Measurements from ENCODE around the gene GPD1L. TPM values are rescaled to one million over a fixed set of nuclear protein-coding genes. Genes with fewer than 3 reads are reported as not detected.

Gene GPD1L
- polyA plus RNA-seq, 1 donor (not counting 4 experiments of a cell fraction or from before 2014, with no cell fraction given): 4.5 TPM

- H3K27me3 ChIP-seq (ENCODE audit: control insufficient read depth, extremely low read depth, insufficient read depth, low read length): no peaks in the 10 kb centered on the region
- H3K9ac ChIP-seq (ENCODE audit: control insufficient read depth, extremely low read depth, insufficient read depth, low read length): no peak overlapping the region
- DNase-seq (ENCODE audit: low read depth, low spot score) (no peak), FAIRE-seq (no peak)
- no peaks in the 10 kb centered on the region for H3K36me3 ChIP-seq (ENCODE audit: control insufficient read depth in 2 of 2, extremely low read depth in 1 of 2, insufficient read depth in 2 of 2, low read length in 2 of 2)
- no peaks in the 10 kb centered on the region for H3K4me1 ChIP-seq (ENCODE audit: control insufficient read depth, extremely low read depth, insufficient read depth, low read length)
- H3K9me3 ChIP-seq (ENCODE audit: control insufficient read depth, low read depth, low read length): no peaks in the 10 kb centered on the region
- no peaks in the 10 kb centered on the region for H3K9me1 ChIP-seq (ENCODE audit: control insufficient read depth, extremely low read depth, insufficient read depth, low read length)
- dilution Hi-C loops (cut with MboI; ENCODE audit: extremely low pct_ligation_motif_present, low sequenced_read_pairs): no loop called here
- no peak overlapping the region for H2AFZ ChIP-seq (ENCODE audit: control insufficient read depth, low read length)
- H3K79me2 ChIP-seq (ENCODE audit: control insufficient read depth, insufficient read depth, low read length): no peaks in the 10 kb centered on the region
- no peaks in the 10 kb centered on the region for H4K20me1 ChIP-seq (ENCODE audit: control insufficient read depth, extremely low read depth, insufficient read depth, low read length)
- TF ChIP-seq, protein P1, sequence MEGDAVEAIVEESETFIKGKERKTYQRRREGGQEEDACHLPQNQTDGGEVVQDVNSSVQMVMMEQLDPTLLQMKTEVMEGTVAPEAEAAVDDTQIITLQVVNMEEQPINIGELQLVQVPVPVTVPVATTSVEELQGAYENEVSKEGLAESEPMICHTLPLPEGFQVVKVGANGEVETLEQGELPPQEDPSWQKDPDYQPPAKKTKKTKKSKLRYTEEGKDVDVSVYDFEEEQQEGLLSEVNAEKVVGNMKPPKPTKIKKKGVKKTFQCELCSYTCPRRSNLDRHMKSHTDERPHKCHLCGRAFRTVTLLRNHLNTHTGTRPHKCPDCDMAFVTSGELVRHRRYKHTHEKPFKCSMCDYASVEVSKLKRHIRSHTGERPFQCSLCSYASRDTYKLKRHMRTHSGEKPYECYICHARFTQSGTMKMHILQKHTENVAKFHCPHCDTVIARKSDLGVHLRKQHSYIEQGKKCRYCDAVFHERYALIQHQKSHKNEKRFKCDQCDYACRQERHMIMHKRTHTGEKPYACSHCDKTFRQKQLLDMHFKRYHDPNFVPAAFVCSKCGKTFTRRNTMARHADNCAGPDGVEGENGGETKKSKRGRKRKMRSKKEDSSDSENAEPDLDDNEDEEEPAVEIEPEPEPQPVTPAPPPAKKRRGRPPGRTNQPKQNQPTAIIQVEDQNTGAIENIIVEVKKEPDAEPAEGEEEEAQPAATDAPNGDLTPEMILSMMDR (optimal IDR thresholded peaks at IDR 0.05 in 1 of 3, IDR thresholded peaks at IDR 0.05 in 1 of 3, conservative IDR thresholded peaks at IDR 0.05 in 1 of 3; ENCODE audit: extremely low read depth in 1 of 3, insufficient read depth in 2 of 3, low read length in 3 of 3): no peak
- no peak for TF ChIP-seq EZH2 (IDR thresholded peaks at IDR 0.05; ENCODE audit: low read length)
- no peak overlapping the region for H3K27ac ChIP-seq (ENCODE audit: control insufficient read depth, insufficient read depth, low read length)
- no peak overlapping the region for H3K4me3 ChIP-seq (ENCODE audit: control insufficient read depth in 2 of 3, extremely low read depth in 1 of 3, insufficient read depth in 2 of 3, low read depth in 1 of 3, low read length in 3 of 3)
- H3K4me2 ChIP-seq (ENCODE audit: control insufficient read depth, extremely low read depth, insufficient read depth, low read depth, low read length): no peak overlapping the region
Measured at GRCh38 chr3:32165442-32165841, 59.0 kb downstream of the GPD1L start.

- H3K27ac ChIP-seq (ENCODE audit: control insufficient read depth, insufficient read depth, low read length): no peak overlapping the region
- dilution Hi-C loops (cut with MboI; ENCODE audit: extremely low pct_ligation_motif_present, low sequenced_read_pairs): no loop called here
- H4K20me1 ChIP-seq (ENCODE audit: control insufficient read depth, extremely low read depth, insufficient read depth, low read length): no peaks in the 10 kb centered on the region
- no peaks in the 10 kb centered on the region for H3K9me3 ChIP-seq (ENCODE audit: control insufficient read depth, low read depth, low read length)
- FAIRE-seq: no peak
- no peaks in the 10 kb centered on the region for H3K79me2 ChIP-seq (ENCODE audit: control insufficient read depth, insufficient read depth, low read length)
- TF ChIP-seq EZH2 (IDR thresholded peaks at IDR 0.05; ENCODE audit: low read length): no peak
- no peaks in the 10 kb centered on the region for H3K9me1 ChIP-seq (ENCODE audit: control insufficient read depth, extremely low read depth, insufficient read depth, low read length)
- H2AFZ ChIP-seq (ENCODE audit: control insufficient read depth, low read length): no peak overlapping the region
- no peaks in the 10 kb centered on the region for H3K4me1 ChIP-seq (ENCODE audit: control insufficient read depth, extremely low read depth, insufficient read depth, low read length)
- H3K4me3 ChIP-seq (ENCODE audit: control insufficient read depth in 2 of 3, extremely low read depth in 1 of 3, insufficient read depth in 2 of 3, low read depth in 1 of 3, low read length in 3 of 3): no peak overlapping the region
- no peak overlapping the region for H3K9ac ChIP-seq (ENCODE audit: control insufficient read depth, extremely low read depth, insufficient read depth, low read length)
- H3K4me2 ChIP-seq (ENCODE audit: control insufficient read depth, extremely low read depth, insufficient read depth, low read depth, low read length): no peak overlapping the region
- no peaks in the 10 kb centered on the region for H3K27me3 ChIP-seq (ENCODE audit: control insufficient read depth, extremely low read depth, insufficient read depth, low read length)
- DNase-seq (ENCODE audit: low read depth, low spot score): no peak
- no peaks in the 10 kb centered on the region for H3K36me3 ChIP-seq (ENCODE audit: control insufficient read depth in 2 of 2, extremely low read depth in 1 of 2, insufficient read depth in 2 of 2, low read length in 2 of 2)
Measured at GRCh38 chr3:32166654-32167053, 60.2 kb downstream of the GPD1L start.

- H2AFZ ChIP-seq (ENCODE audit: control insufficient read depth, low read length): no peak overlapping the region
- DNase-seq (ENCODE audit: low read depth, low spot score) (no peak), FAIRE-seq (no peak)
- H3K9ac ChIP-seq (ENCODE audit: control insufficient read depth, extremely low read depth, insufficient read depth, low read length): no peak overlapping the region
- no peaks in the 10 kb centered on the region for H3K36me3 ChIP-seq (ENCODE audit: control insufficient read depth in 2 of 2, extremely low read depth in 1 of 2, insufficient read depth in 2 of 2, low read length in 2 of 2)
- H3K79me2 ChIP-seq (ENCODE audit: control insufficient read depth, insufficient read depth, low read length): no peaks in the 10 kb centered on the region
- H3K27me3 ChIP-seq (ENCODE audit: control insufficient read depth, extremely low read depth, insufficient read depth, low read length): no peaks in the 10 kb centered on the region
- H3K4me3 ChIP-seq (ENCODE audit: control insufficient read depth in 2 of 3, extremely low read depth in 1 of 3, insufficient read depth in 2 of 3, low read depth in 1 of 3, low read length in 3 of 3): no peak overlapping the region
- no peaks in the 10 kb centered on the region for H3K9me3 ChIP-seq (ENCODE audit: control insufficient read depth, low read depth, low read length)
- H3K27ac ChIP-seq (ENCODE audit: control insufficient read depth, insufficient read depth, low read length): no peak overlapping the region
- peaks cover 7% of the 10 kb centered on the region for H3K4me1 ChIP-seq (ENCODE audit: control insufficient read depth, extremely low read depth, insufficient read depth, low read length)
- H3K4me2 ChIP-seq (ENCODE audit: control insufficient read depth, extremely low read depth, insufficient read depth, low read depth, low read length): no peak overlapping the region
- TF ChIP-seq, protein P1 (optimal IDR thresholded peaks at IDR 0.05 in 1 of 3, IDR thresholded peaks at IDR 0.05 in 1 of 3, conservative IDR thresholded peaks at IDR 0.05 in 1 of 3; ENCODE audit: extremely low read depth in 1 of 3, insufficient read depth in 2 of 3, low read length in 3 of 3): no peak
- no peak for TF ChIP-seq EZH2 (IDR thresholded peaks at IDR 0.05; ENCODE audit: low read length)
- dilution Hi-C loops (cut with MboI; ENCODE audit: extremely low pct_ligation_motif_present, low sequenced_read_pairs): no loop called here
- H3K9me1 ChIP-seq (ENCODE audit: control insufficient read depth, extremely low read depth, insufficient read depth, low read length): no peaks in the 10 kb centered on the region
- H4K20me1 ChIP-seq (ENCODE audit: control insufficient read depth, extremely low read depth, insufficient read depth, low read length): no peaks in the 10 kb centered on the region
Measured at GRCh38 chr3:32172420-32172819, 66.0 kb downstream of the GPD1L start.

Measured in keratinocyte (primary cell).